Measurements from ENCODE around the gene PHETA1. TPM values are rescaled to one million over a fixed set of nuclear protein-coding genes. Genes with fewer than 3 reads are reported as not detected.

PHETA1 gene
- total and polyA plus RNA-seq, 2 of the 13 experiments (the other 11 are each of a cell fraction or from before 2014, with no cell fraction given), result 11.3 to 20.8 TPM

GRCh38 chr12:111367661-111368221 lies 1.2 kb downstream of the PHETA1 start (continued):
- no peak for TF ChIP-seq ZNF513 (CRISPR knock-in tag; conservative IDR thresholded peaks at IDR 0.05)
- TF ChIP-seq ZNF563 (CRISPR knock-in tag; IDR thresholded peaks at IDR 0.05), result no peak; the same call in 1 of the 2 replicates
- TF ChIP-seq SIN3A (IDR thresholded peaks at IDR 0.05; ENCODE audit: borderline replicate concordance, low read depth, low read length), result peak; percentile 54; the same call in 1 of the 2 replicates
- peak; percentile 53; the same call in 1 of the 2 replicates for TF ChIP-seq SAFB2 (CRISPR knock-in tag; IDR thresholded peaks at IDR 0.05; ENCODE audit: borderline replicate concordance, low read depth)
- 0 out of 2 replicates have a peak, but pooled peaks have one; percentile 40 for TF ChIP-seq ZNF335 (CRISPR knock-in tag; IDR thresholded peaks at IDR 0.05)
- no peak for TF ChIP-seq GTF3A (CRISPR knock-in tag; conservative IDR thresholded peaks at IDR 0.05)
- TF ChIP-seq RBM39 (IDR thresholded peaks at IDR 0.05; ENCODE audit: low read depth, low read length, poor library complexity, severe bottlenecking), result no peak
- TF ChIP-seq RARG (CRISPR knock-in tag; IDR thresholded peaks at IDR 0.05; ENCODE audit: low read depth), result 0 out of 2 replicates have a peak, but pooled peaks have one; percentile 20
- TF ChIP-seq ZSCAN5A (CRISPR knock-in tag; IDR thresholded peaks at IDR 0.05; ENCODE audit: borderline replicate concordance), result no peak
- TF ChIP-seq ZNF644 (CRISPR knock-in tag; IDR thresholded peaks at IDR 0.05; ENCODE audit: low read depth), result peak; percentile 89
- no peak for TF ChIP-seq CCAR2 (optimal IDR thresholded peaks at IDR 0.05; ENCODE audit: low read depth, low read length)
- TF ChIP-seq SNAPC5 (CRISPR knock-in tag; IDR thresholded peaks at IDR 0.05; ENCODE audit: borderline replicate concordance), result no peak
- 0 out of 2 replicates have a peak, but pooled peaks have one; percentile 67 for TF ChIP-seq TOPORS (CRISPR knock-in tag; IDR thresholded peaks at IDR 0.05)
